LHCN-M2 (cell line): ENCODE results near the gene MAPK6. TPM values are rescaled to one million over a fixed set of nuclear protein-coding genes. Genes with fewer than 3 reads are reported as not detected.
A peak's percentile ranks its signal among the peaks of the same experiment; 100 is the strongest.
"Not testable (repeated sequence)": the region's sequence is repeated elsewhere in the genome, so short reads cannot be mapped to it uniquely, and the experiment has no call there.

Experiments
- DNase-seq: peaks from one replicate; pipeline ENCODE4 v3.0.0-alpha.2; 2012; ENCODE audit warnings: low read depth
- polyA plus RNA-seq: library from polyadenylated mRNA; unstranded; fragments of >200 nt; gene quantifications from one replicate; pipeline ENCODE4 v1.2.1, GENCODE V29; 2012; ENCODE audit warnings: missing spikeins
- total RNA-seq: library from RNA; depleted of rRNA; stranded (reverse); fragments of >200 nt; gene quantifications from 2 replicates; pipeline ENCODE4 v1.2.3, GENCODE V29; 2014; rRNA removed

Gene MAPK6
- total RNA-seq = 53.9 and 67.1 TPM in 2 replicates
- 12.3 TPM for polyA plus RNA-seq

GRCh38 chr15:52018693-52019393 is at the start of gene MAPK6:
MAPK6 (plus strand) TSS chr15:52019219; CDS start chr15:52046461, 27,242 bp downstream.
- peak; percentile 91 for DNase-seq

- DNase-seq = no peak
Observed at GRCh38 chr15:51969728-51970127, 49.3 kb upstream of the MAPK6 start.

DNA sequence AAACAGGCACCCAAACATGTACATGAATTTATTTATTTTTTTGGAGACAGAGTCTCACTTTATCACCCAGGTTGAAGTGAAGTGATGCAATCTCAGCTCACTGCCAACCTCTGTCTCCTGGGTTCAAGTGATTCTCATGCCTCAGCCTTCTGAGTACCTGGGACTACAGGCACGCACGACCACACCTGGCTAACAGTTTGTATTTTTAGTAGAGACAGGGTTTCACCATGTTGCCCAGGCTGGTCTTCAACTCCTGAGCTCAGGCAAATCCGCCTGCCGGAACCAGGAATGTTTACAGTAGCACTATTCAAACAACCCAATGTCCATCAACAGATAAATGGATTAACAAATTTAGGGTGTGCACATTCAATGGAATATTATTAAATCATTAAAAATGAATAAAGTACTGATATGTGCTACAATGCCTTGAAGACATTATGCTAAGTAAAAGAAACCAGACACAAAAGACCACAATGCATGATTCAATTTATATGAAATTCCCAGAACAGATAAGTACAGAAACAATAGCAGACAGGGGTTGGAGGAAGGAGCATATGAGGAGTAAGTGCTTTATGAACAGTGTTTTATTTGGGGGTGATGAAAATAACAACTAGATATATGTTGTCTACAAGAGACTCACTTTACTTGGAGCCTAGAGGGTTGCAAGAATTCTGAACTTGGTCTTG is 48.7 kb upstream of the MAPK6 start:
- no peak for DNase-seq

DNA sequence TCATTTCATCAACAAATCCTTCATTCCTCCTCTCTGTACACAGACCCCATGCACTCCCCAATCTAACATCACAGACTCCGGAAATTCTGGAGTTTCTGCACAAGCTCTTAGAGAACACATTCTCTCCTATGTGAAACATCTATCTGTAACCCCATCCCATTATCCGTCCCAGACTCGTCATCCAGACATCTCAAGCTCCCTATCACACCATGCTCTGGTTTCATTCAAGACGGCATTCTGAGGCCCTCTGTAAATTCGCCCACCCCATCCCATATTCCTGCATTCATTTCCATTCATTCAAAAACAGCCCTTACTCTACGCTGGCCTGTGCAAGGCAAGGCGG is 48.0 kb upstream of the MAPK6 start:
- no peak for DNase-seq

GRCh38 chr15:51971375-51972133 is 47.5 kb upstream of the MAPK6 start, which contains the start of gene LEO1:
LEO1 (minus strand) TSS chr15:51971778; CDS start chr15:51971745, 33 bp downstream.
- peak; percentile 98 for DNase-seq

DNA sequence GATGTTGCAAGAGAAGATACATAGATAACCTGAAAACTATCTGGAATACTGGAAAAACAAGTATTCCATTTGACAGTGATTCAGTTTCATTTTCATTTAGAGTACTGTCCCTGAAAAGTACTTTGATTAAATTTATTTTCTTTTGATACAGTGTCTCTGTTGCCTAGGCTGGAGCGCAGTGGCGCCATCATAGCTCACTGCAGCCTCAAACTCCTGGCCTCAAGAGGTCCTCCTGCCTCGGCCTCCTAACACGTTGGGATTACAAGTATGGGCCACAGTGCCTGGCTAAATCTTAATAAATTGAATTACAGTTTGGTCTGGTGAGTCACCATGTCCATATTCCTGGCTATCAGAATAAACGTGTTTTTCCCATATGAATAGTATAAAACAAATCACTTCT is 45.8 kb upstream of the MAPK6 start:
- DNase-seq = no peak

DNA sequence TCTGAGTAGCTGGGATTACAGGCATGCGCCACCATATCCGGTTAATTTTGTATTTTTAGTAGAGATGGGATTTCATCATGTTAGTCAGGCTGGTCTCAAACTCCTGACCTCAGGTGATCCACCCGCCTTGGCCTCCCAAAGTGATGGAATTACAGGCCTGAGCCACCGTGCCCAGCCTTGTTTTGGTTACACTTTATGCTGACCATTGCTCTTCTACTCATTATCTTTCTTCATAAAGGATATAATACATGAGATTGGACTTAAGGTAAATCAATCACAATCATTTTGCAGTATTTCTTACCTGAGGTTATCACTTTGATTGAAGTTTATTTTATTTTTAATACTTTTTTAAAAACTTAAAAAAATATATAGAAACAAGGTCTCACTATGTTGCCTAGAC is 45.2 kb upstream of the MAPK6 start:
- no peak for DNase-seq

- DNase-seq = peak; percentile 94
Observed at GRCh38 chr15:51982013-51982769, 36.8 kb upstream of the MAPK6 start.

- no peak for DNase-seq
Observed at GRCh38 chr15:51982770-51983103, 36.3 kb upstream of the MAPK6 start.

DNA sequence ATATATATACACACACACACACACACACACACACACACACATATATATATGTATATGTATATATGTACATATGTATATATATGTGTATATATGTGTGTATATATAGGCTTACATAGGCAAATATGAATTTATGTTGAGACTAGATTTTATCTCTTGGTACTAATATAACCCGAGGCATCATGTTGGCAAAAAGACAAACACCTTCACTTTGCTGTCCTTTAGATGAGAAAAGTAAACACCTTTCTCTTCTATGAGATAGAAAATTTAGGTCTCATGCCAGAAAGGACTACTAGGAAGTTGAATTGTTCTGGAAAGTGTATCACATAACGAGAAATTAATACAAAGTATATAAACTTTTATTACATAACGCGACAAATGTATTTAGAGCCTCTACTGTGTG is 27.9 kb upstream of the MAPK6 start:
- DNase-seq = no peak

- peak; percentile 87 for DNase-seq
Observed at GRCh38 chr15:51992953-51993352, 26.1 kb upstream of the MAPK6 start.

DNA sequence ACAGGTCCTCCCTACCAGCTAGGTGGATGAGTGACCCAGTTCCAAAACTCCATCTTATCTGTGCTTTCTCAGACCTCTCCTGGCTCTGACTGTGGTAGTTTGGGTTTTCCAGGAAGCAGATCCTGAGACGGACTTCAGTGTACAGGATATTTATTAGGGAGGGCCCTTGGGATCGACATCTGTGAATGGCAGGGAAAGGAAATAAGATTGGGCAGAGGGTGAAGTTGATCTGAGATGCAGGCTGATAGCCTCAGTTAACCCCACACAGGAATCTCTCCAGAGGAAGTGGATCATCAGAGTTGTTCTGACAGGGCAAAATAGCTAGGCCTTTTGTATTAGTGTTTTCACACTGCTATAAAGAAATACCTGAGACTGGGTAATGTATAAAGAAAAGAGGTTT is 16.7 kb upstream of the MAPK6 start:
- DNase-seq = no peak

- DNase-seq = not testable (repeated sequence)
Observed at GRCh38 chr15:52003089-52003488, 15.9 kb upstream of the MAPK6 start.

- no peak for DNase-seq
Observed at GRCh38 chr15:52003710-52004109, 15.3 kb upstream of the MAPK6 start.

DNA sequence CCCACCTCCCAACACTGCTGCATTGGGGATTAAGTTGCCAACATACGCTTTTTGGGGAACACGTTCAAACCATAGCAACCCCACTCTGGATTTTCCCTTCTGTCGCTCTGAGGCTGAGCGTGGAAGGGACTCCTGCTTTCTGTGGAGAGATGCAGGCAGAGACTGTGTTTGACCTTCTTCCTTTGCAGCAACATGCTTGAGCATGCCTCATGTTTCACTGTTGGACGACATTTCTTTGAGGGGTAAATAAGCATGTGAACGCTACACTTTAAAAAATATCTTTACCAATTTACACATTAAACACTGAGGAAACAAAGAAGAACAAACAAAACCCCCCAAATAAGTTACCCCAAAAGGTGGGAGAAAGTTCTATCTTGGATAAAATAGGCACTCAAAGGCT is 14.2 kb upstream of the MAPK6 start:
- no peak for DNase-seq

- peak; percentile 84 for DNase-seq
Observed at GRCh38 chr15:52005748-52006701, 13.0 kb upstream of the MAPK6 start.

GRCh38 chr15:52006702-52007340 is 12.2 kb upstream of the MAPK6 start:
- DNase-seq = no peak

- no peak for DNase-seq
Observed at GRCh38 chr15:52008359-52008697, 10.7 kb upstream of the MAPK6 start.

GRCh38 chr15:52008698-52009434 is 10.2 kb upstream of the MAPK6 start:
- DNase-seq = no peak
